Spleen (tissue), 11 donors: ENCODE measurements around the gene CCDC83. TPM values are rescaled to one million over a fixed set of nuclear protein-coding genes. Genes with fewer than 3 reads are reported as not detected.

Experiments
- DNase-seq: peaks from one replicate; pipeline ENCODE4 v3.0.0-alpha.2; 2020
- H3K27ac ChIP-seq, 8 donors: fragments of 200-600 bp; sonication (generic) in 7 of 8; 1 replicate in 4 of 8; 2 replicates in 4 of 8; pipeline versions ENCODE4 v1.5.0 to v1.8.0; 2016 to 2021; ENCODE audit warnings: inconsistent platforms in 4 of 8, mild to moderate bottlenecking in 4 of 8, moderate library complexity in 1 of 8
- H3K27me3 ChIP-seq, 7 donors: fragments of 200-600 bp; sonication (generic) in 6 of 7; replicated peaks in 1 of 7; 1 replicate in 4 of 7; 2 replicates in 3 of 7; pipeline versions ENCODE4 v1.5.0 to v1.8.0; 2016 to 2021; ENCODE audit warnings: inconsistent platforms in 3 of 7, mild to moderate bottlenecking in 1 of 7
- H3K36me3 ChIP-seq, 6 donors: fragments of 200-600 bp; sonication (generic) in 5 of 6; 1 replicate in 4 of 6; 2 replicates in 2 of 6; pipeline versions ENCODE4 v1.5.0 to v1.8.0; 2016 to 2021; ENCODE audit warnings: inconsistent platforms in 2 of 6
- H3K4me1 ChIP-seq, 6 donors: fragments of 200-600 bp; sonication (generic) in 5 of 6; 1 replicate in 3 of 6; 2 replicates in 3 of 6; pipeline versions ENCODE4 v1.5.0 to v1.8.0; 2016 to 2021; ENCODE audit warnings: inconsistent platforms in 3 of 6
- H3K4me3 ChIP-seq, 8 donors: fragments of 200-600 bp; sonication (generic) in 7 of 8; 1 replicate in 4 of 8; 2 replicates in 4 of 8; pipeline versions ENCODE4 v1.5.0 to v1.8.0; 2016 to 2021; ENCODE audit warnings: inconsistent platforms in 4 of 8, mild to moderate bottlenecking in 4 of 8, moderate library complexity in 2 of 8
- H3K9me3 ChIP-seq, 8 donors: fragments of 200-600 bp; sonication (generic) in 7 of 8; 1 replicate in 4 of 8; 2 replicates in 4 of 8; pipeline versions ENCODE4 v1.5.0 to v1.8.0; 2016 to 2021; ENCODE audit warnings: inconsistent platforms in 4 of 8
- CTCF ChIP-seq, 11 experiments: fragments of 200-600 bp in 7 of 11; fragments of 450-650 bp in 4 of 11; sonication (generic) in 4 of 11; IDR thresholded peaks in 8 of 11; conservative IDR thresholded peaks in 3 of 11; 1 replicate in 7 of 11; 2 replicates in 4 of 11; pipeline versions ENCODE4 v1.4.0 to v1.8.0; 2016 to 2021; ENCODE audit warnings: antibody characterized with exemption in 11 of 11, inconsistent platforms in 4 of 11, mild to moderate bottlenecking in 1 of 11
- POLR2A ChIP-seq, 3 donors: fragments of 450-650 bp; IDR thresholded peaks; one replicate each; pipeline ENCODE4 v1.5.1; 2017; ENCODE audit warnings: antibody characterized with exemption in 3 of 3, mild to moderate bottlenecking in 1 of 3
- POLR2AphosphoS5 ChIP-seq, 3 donors: sonication (generic); formaldehyde crosslinking; IDR thresholded peaks; one replicate each; pipeline ENCODE4 v1.5.1; 2017; ENCODE audit warnings: antibody characterized with exemption in 3 of 3
- WGBS, 5 donors: extraction: QIAGEN DNeasy Blood & Tissue Kit in 3 of 5; methylation state at CpG; one replicate each; pipeline versions ENCODE4 v1.1.5 to v1.1.7; 2013 to 2018; 5-methylcytosine and 5-hydroxymethylcytosine counted together
- intact Hi-C: fragments of 100-400 bp; cut with DNase I; formaldehyde crosslinking; loops from one replicate; pipeline ENCODE4 v1.15.0; 2023; ENCODE audit warnings: low total_unique reads
- polyA plus RNA-seq, 3 donors: library from polyadenylated mRNA; stranded (reverse); fragments of 200-250 nt; gene quantifications; one replicate each; pipeline ENCODE4 v1.2.1, GENCODE V29; 2013
- total RNA-seq, 7 donors: library from RNA; depleted of rRNA in 3 of 7; stranded (reverse); fragments of >200 nt in 3 of 7; fragmentation: NEBNext Ultra II Directional in 4 of 7; extraction: Animal tissue kit (Norgen Biotek cat#: 25700) in 4 of 7; gene quantifications; one replicate each; pipeline versions ENCODE4 v1.1.0 to v1.2.1, GENCODE V29; 2016 to 2021
- donor health status: healthy with polysubstance abuse.
- donor health status: DM: no; HTN: no; CAD: no; lungs with moderate emphysema.
- donor health status: DM: no; HTN: no; CAD: no.
- donor health status: Bipolar disorder and iron deficiency.
- donor health status: healthy.
- donor health status: DM: no; HTN: no; CAD: no.
- donor health status: DM: yes; HTN: yes; CAD: no.

Gene CCDC83
- total and polyA plus RNA-seq, 10 donors, result not detected

- Histone ChIP-seq H3K9me3 (peaks cover 0 to 31% (median 21%) of the 10 kb centered on the region in 8 donors), H3K27me3 (no peaks in the 10 kb centered on the region), H3K36me3 (peaks cover 0 to 57% (median 40%) of the 10 kb centered on the region in 6 donors), H3K27ac (no peak overlapping the region), H3K4me1 (peaks cover under 1 to 55% (median 15%) of the 10 kb centered on the region in 6 donors), H3K4me3 (no peak overlapping the region)
- TF ChIP-seq POLR2AphosphoS5 (IDR thresholded peaks at IDR 0.05) (peak in 1 of 3 donors; percentile 30), CTCF (IDR thresholded peaks at IDR 0.05 in 8 of 11, conservative IDR thresholded peaks at IDR 0.05 in 3 of 11) (no peak), POLR2A (IDR thresholded peaks at IDR 0.05) (no peak)
- WGBS, 5 donors, result 39 to 44% (median 41%) methylated on average over 2 of the region's 2 CpGs
- intact Hi-C loops, result no loop called here
- no peak for DNase-seq
Measured at GRCh38 chr11:85953491-85954143, 98.4 kb downstream of the CCDC83 start.

GRCh38 chr11:85955531-85955930, 100.3 kb downstream of the CCDC83 start:
- Histone ChIP-seq H3K9me3 (peaks cover 0 to 27% (median 21%) of the 10 kb centered on the region in 8 donors), H3K27me3 (no peaks in the 10 kb centered on the region), H3K4me1 (peaks cover 0 to 46% (median 16%) of the 10 kb centered on the region in 6 donors), H3K27ac (peak overlapping the region in 3 of 8 donors; percentile 6 to 31 (median 9)), H3K4me3 (no peak overlapping the region), H3K36me3 (peaks cover 0 to 76% (median 50%) of the 10 kb centered on the region in 6 donors)
- no peak for DNase-seq
- intact Hi-C loops, result no loop called here
- no peak for TF ChIP-seq CTCF (IDR thresholded peaks at IDR 0.05 in 8 of 11, conservative IDR thresholded peaks at IDR 0.05 in 3 of 11)
- TF ChIP-seq POLR2A (IDR thresholded peaks at IDR 0.05), result no peak
- peak in 1 of 3 donors; percentile 33 for TF ChIP-seq POLR2AphosphoS5 (IDR thresholded peaks at IDR 0.05)
- WGBS, 5 donors, result 80 to 93% (median 89%) methylated on average over 1 of the region's 1 CpG

GRCh38 chr11:85960678-85961077, 105.5 kb downstream of the CCDC83 start:
- TF ChIP-seq POLR2A (IDR thresholded peaks at IDR 0.05) (no peak), CTCF (IDR thresholded peaks at IDR 0.05 in 8 of 11, conservative IDR thresholded peaks at IDR 0.05 in 3 of 11) (no peak), POLR2AphosphoS5 (IDR thresholded peaks at IDR 0.05) (no peak)
- peaks cover 0 to 42% (median 19%) of the 10 kb centered on the region in 6 donors for H3K4me1 ChIP-seq
- intact Hi-C loops, result no loop called here
- H3K36me3 ChIP-seq, result peaks cover 0 to 100% (median 65%) of the 10 kb centered on the region in 6 donors
- 53 to 68% (median 64%) methylated on average over 3 of the region's 3 CpGs for WGBS, 5 donors
- no peaks in the 10 kb centered on the region for H3K27me3 ChIP-seq
- peak overlapping the region in 5 of 8 donors; percentile 1 to 49 (median 16) for H3K27ac ChIP-seq
- H3K4me3 ChIP-seq, result no peak overlapping the region
- no peaks in the 10 kb centered on the region for H3K9me3 ChIP-seq
- no peak for DNase-seq

GRCh38 chr11:85961130-85961529, 105.9 kb downstream of the CCDC83 start:
- 55 to 61% (median 56%) methylated on average over 6 of the region's 6 CpGs for WGBS, 5 donors
- Histone ChIP-seq H3K27me3 (no peaks in the 10 kb centered on the region), H3K36me3 (peaks cover 0 to 100% (median 65%) of the 10 kb centered on the region in 6 donors), H3K27ac (peak overlapping the region in 4 of 8 donors; percentile 1 to 49 (median 31)), H3K9me3 (no peaks in the 10 kb centered on the region), H3K4me1 (peaks cover 0 to 37% (median 15%) of the 10 kb centered on the region in 6 donors), H3K4me3 (no peak overlapping the region)
- TF ChIP-seq CTCF (IDR thresholded peaks at IDR 0.05 in 8 of 11, conservative IDR thresholded peaks at IDR 0.05 in 3 of 11) (no peak), POLR2AphosphoS5 (IDR thresholded peaks at IDR 0.05) (peak in 1 of 3 donors; percentile 60), POLR2A (IDR thresholded peaks at IDR 0.05) (no peak)
- DNase-seq, result no peak
- intact Hi-C loops, result no loop called here
